ENCODE data around the gene CAND2.

GRCh38 chr3:12797124-12797891 lies 828 bp downstream of the CAND2 start:
- TF ChIP-seq MAX (IDR thresholded peaks at IDR 0.05) (no peak), CTCF (IDR thresholded peaks at IDR 0.05; ENCODE audit: control extremely low read depth in 1 of 3, insufficient read depth in 1 of 3, low read depth in 1 of 3, low read length in 3 of 3) (no peak), TEAD4 (IDR thresholded peaks at IDR 0.05; ENCODE audit: low read depth, low read length) (no peak), ZNF274 (IDR thresholded peaks at IDR 0.05; ENCODE audit: borderline replicate concordance, extremely low read depth, low read length) (no peak), POLR2AphosphoS5 (IDR thresholded peaks at IDR 0.05; ENCODE audit: low read depth, low read length) (no peak), BCL11A (IDR thresholded peaks at IDR 0.05; ENCODE audit: low read depth in 2 of 2, low read length in 2 of 2) (no peak), EZH2 (IDR thresholded peaks at IDR 0.05; ENCODE audit: low read depth, low read length, severe bottlenecking) (no peak), JUN (IDR thresholded peaks at IDR 0.05; ENCODE audit: low read depth, low read length) (no peak), JUND (IDR thresholded peaks at IDR 0.05; ENCODE audit: low read length) (no peak), PHF8 (conservative IDR thresholded peaks at IDR 0.05; ENCODE audit: low read depth, low read length) (no peak), RAD21 (IDR thresholded peaks at IDR 0.05 in 1 of 2, conservative IDR thresholded peaks at IDR 0.05 in 1 of 2; ENCODE audit: low read depth in 2 of 2, low read length in 2 of 2) (no peak), RNF2 (IDR thresholded peaks at IDR 0.05; ENCODE audit: borderline replicate concordance, low read depth, low read length, missing control alignments, poor library complexity, severe bottlenecking) (no peak)

Data from H1 (cell line).